Fibroblast of lung (primary cell): ENCODE measurements around the gene DAPK1.

Experiments used
- CTCF ChIP-seq, 2 donors: IDR thresholded peaks in 1 of 2; conservative IDR thresholded peaks in 1 of 2; 1 replicate in 1 of 2; 2 replicates in 1 of 2; pipeline ENCODE4 v1.5.1; 2011 to 2012; ENCODE audit warnings: low read length in 2 of 2, control low read depth in 1 of 2, inconsistent platforms in 1 of 2, low read depth in 1 of 2, mild to moderate bottlenecking in 1 of 2
- EZH2 ChIP-seq: IDR thresholded peaks from 2 replicates; pipeline ENCODE4 v1.5.1; 2012; ENCODE audit warnings: low read length, control low read depth, mild to moderate bottlenecking; ENCODE audit errors: missing control alignments

DNA sequence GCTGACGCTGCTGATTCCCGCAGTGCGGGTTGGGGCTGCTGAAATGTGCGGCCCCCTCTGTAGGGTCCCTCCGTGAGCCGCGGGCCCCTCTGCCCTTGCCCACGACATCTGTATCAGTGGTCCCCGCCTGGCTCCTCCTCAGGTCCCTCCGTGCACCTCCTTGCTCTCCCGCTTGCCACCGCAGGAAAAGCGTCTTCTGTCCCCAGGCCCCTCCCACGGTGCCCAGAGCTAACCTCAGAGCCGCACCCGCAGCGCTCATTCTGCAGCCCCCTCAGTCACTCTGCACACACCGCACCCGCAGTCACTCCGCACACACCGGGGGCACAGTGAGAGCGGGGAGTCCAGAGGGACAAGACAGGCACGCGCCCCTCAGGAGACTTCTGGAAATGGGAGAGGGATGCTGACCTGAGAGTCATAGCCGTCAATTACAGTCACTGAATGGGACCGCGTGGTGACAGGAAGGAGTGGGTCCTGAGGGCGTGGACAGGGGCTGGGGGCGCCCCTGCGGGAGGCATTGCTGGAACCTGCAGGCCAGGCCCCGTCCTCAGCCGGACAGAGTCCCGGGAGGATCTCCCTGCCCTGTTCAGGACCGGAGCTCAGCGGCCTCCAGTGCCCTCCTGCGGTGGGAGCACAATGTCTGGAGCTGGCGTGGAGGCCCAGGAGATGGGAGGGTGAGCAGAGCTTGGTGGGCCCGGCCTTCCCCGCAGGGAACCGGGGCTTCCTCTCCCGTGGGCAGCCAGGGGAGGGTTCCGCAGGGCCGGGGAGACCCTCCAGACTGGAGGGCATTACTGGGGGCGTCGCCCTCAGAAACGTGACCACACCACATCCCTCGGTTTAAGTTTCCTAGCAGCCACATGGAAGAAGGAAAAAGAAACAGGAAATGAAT lies 162.1 kb downstream of the DAPK1 start:
- TF ChIP-seq CTCF (conservative IDR thresholded peaks at IDR 0.05 in 1 of 2, IDR thresholded peaks at IDR 0.05 in 1 of 2; ENCODE audit: low read depth in 1 of 2, low read length in 2 of 2) (no peak), EZH2 (no peak)
